ENCODE results near the gene DARS1.
"Not testable (repeated sequence)": the region's sequence is repeated elsewhere in the genome, so short reads cannot be mapped to it uniquely, and the experiment has no call there.

Gene DARS1

GRCh38 chr2:135893374-135893794, 92.0 kb downstream of the DARS1 start:
- no peaks in the 10 kb centered on the region for H4K20me1 ChIP-seq (ENCODE audit: control insufficient read depth, insufficient read depth, low read depth, low read length)
- no peaks in the 10 kb centered on the region for H3F3A ChIP-seq (ENCODE audit: control insufficient read depth, insufficient read depth)
- 0 out of 2 replicates have a peak overlapping the region, but pooled peaks have one; percentile 0 for H3K4me2 ChIP-seq (ENCODE audit: low read length)
- H3K9me3 ChIP-seq (ENCODE audit: control insufficient read depth, insufficient read depth, low read length), result 0 out of 2 replicates have a peak, but pooled peaks cover 3% of the 10 kb centered on the region
- TF ChIP-seq CTCF (IDR thresholded peaks at IDR 0.05; ENCODE audit: low read depth, low read length, poor library complexity, severe bottlenecking) (peak; percentile 20), EZH2phosphoT487 (IDR thresholded peaks at IDR 0.05; ENCODE audit: borderline replicate concordance, low read length) (no peak)
- no peaks in the 10 kb centered on the region for H3K36me3 ChIP-seq (ENCODE audit: control insufficient read depth, low read length)
- no peaks in the 10 kb centered on the region for H3K27me3 ChIP-seq (ENCODE audit: control insufficient read depth, low read length)
- H3K27ac ChIP-seq (ENCODE audit: low read depth, low read length), result no peak overlapping the region
- H3K4me1 ChIP-seq (ENCODE audit: control insufficient read depth, low read length), result peaks cover 11% of the 10 kb centered on the region
- H3K9me2 ChIP-seq (replicated peaks; ENCODE audit: control insufficient read depth, low read length), result no peaks in the 10 kb centered on the region
- no peaks in the 10 kb centered on the region for H3K79me2 ChIP-seq (ENCODE audit: control insufficient read depth, low read length)
- H3K4me3 ChIP-seq (ENCODE audit: low read length), result no peak overlapping the region

DNA sequence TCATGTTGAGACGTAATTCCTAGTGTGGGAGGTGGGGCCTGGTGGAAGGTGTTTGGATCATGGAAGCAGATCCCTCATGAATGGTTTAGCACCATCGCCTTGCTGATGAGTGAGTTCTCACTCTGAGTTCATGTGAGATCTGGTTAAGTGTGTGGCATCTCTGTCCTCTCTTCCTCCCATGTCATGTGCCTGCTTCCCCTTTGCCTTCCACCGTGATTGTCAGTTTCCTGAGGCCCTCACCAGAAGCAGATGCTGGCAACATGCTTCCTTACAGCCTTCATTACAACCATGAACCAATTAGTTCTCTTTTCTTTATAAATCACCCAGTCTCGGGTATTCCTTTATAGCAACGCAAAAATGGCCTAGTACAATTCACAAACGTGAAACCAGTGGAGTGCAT, 94.6 kb downstream of the DARS1 start:
- Histone ChIP-seq H3K79me2 (ENCODE audit: control insufficient read depth, low read length) (no peaks in the 10 kb centered on the region), H3K4me3 (ENCODE audit: low read length) (no peak overlapping the region), H3K4me1 (ENCODE audit: control insufficient read depth, low read length) (peaks cover 11% of the 10 kb centered on the region), H3K4me2 (ENCODE audit: low read length) (no peak overlapping the region), H3K9me3 (ENCODE audit: control insufficient read depth, insufficient read depth, low read length) (0 out of 2 replicates have a peak, but pooled peaks cover 4% of the 10 kb centered on the region), H3K27ac (ENCODE audit: low read depth, low read length) (no peak overlapping the region), H3K9me2 (replicated peaks; ENCODE audit: control insufficient read depth, low read length) (no peaks in the 10 kb centered on the region), H3K36me3 (ENCODE audit: control insufficient read depth, low read length) (no peaks in the 10 kb centered on the region), H3F3A (ENCODE audit: control insufficient read depth, insufficient read depth) (no peaks in the 10 kb centered on the region), H4K20me1 (ENCODE audit: control insufficient read depth, insufficient read depth, low read depth, low read length) (no peaks in the 10 kb centered on the region), H3K27me3 (ENCODE audit: control insufficient read depth, low read length) (no peaks in the 10 kb centered on the region)
- no peak for TF ChIP-seq CTCF (IDR thresholded peaks at IDR 0.05; ENCODE audit: low read depth, low read length, poor library complexity, severe bottlenecking)
- no peak for TF ChIP-seq EZH2phosphoT487 (IDR thresholded peaks at IDR 0.05; ENCODE audit: borderline replicate concordance, low read length)

DNA sequence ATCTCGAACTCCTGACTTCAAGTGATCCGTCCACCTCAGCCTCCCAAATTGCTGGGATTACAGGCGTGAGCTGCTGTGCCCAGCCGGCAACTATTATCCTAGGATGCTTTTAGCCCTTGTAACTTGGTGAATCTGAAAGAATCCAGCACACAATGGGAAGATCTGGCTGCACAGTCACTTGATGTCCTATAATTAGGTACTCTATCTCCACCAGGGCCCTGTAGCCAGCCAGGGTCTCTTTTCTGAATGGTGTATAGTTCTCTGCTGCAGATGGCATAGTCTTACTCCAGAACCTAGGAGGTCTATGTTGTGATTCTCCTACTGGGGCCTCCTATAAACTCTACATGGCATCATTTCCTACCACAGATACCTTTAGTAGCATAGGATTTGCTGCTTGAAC, 95.3 kb downstream of the DARS1 start:
- no peaks in the 10 kb centered on the region for H3K36me3 ChIP-seq (ENCODE audit: control insufficient read depth, low read length)
- H3K9me3 ChIP-seq (ENCODE audit: control insufficient read depth, insufficient read depth, low read length), result 0 out of 2 replicates have a peak, but pooled peaks cover 4% of the 10 kb centered on the region
- no peak overlapping the region for H3K4me3 ChIP-seq (ENCODE audit: low read length)
- no peak overlapping the region for H3K27ac ChIP-seq (ENCODE audit: low read depth, low read length)
- no peaks in the 10 kb centered on the region for H3F3A ChIP-seq (ENCODE audit: control insufficient read depth, insufficient read depth)
- H3K79me2 ChIP-seq (ENCODE audit: control insufficient read depth, low read length), result no peaks in the 10 kb centered on the region
- H4K20me1 ChIP-seq (ENCODE audit: control insufficient read depth, insufficient read depth, low read depth, low read length), result no peaks in the 10 kb centered on the region
- TF ChIP-seq EZH2phosphoT487 (IDR thresholded peaks at IDR 0.05; ENCODE audit: borderline replicate concordance, low read length) (no peak), CTCF (IDR thresholded peaks at IDR 0.05; ENCODE audit: low read depth, low read length, poor library complexity, severe bottlenecking) (no peak)
- H3K4me1 ChIP-seq (ENCODE audit: control insufficient read depth, low read length), result peaks cover 11% of the 10 kb centered on the region
- no peaks in the 10 kb centered on the region for H3K9me2 ChIP-seq (replicated peaks; ENCODE audit: control insufficient read depth, low read length)
- H3K27me3 ChIP-seq (ENCODE audit: control insufficient read depth, low read length), result no peaks in the 10 kb centered on the region
- H3K4me2 ChIP-seq (ENCODE audit: low read length), result no peak overlapping the region

DNA sequence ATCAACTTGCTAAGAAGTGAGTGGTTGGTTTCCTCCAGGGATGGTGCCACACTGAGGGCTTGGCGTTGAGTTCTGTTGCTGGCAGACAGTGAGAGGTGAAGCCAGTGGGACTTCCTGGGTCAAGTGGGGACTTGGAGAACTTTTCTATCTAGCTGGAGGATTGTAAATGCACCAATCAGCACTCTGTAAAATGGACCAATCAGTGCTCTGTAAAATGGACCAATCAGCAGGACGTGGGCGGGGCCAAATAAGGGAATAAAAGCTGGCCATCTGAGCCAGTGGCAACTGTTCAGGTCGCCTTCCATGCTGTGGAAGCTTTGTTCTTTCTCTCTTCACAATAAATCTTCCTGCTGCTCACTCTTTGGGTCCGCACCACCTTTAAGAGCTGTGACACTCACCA, 96.8 kb downstream of the DARS1 start:
- H3K4me2 ChIP-seq (ENCODE audit: low read length); H3K79me2 ChIP-seq (ENCODE audit: control insufficient read depth, low read length); H3K4me1 ChIP-seq (ENCODE audit: control insufficient read depth, low read length); H4K20me1 ChIP-seq (ENCODE audit: control insufficient read depth, insufficient read depth, low read depth, low read length); H3K36me3 ChIP-seq (ENCODE audit: control insufficient read depth, low read length); H3K9me3 ChIP-seq (ENCODE audit: control insufficient read depth, insufficient read depth, low read length); H3K9me2 ChIP-seq (replicated peaks; ENCODE audit: control insufficient read depth, low read length); H3K27ac ChIP-seq (ENCODE audit: low read depth, low read length); H3F3A ChIP-seq (ENCODE audit: control insufficient read depth, insufficient read depth); H3K4me3 ChIP-seq (ENCODE audit: low read length); H3K27me3 ChIP-seq (ENCODE audit: control insufficient read depth, low read length): not testable (repeated sequence)

Measured in DOHH2 (cell line).